Stimulated activated CD8-positive, alpha-beta memory T cell treated with anti-CD3 and anti-CD28 coated beads, Interleukin-12 subunit alpha, Interleukin-12 subunit beta, amount 100 ng/mL, for 24 hours (primary cell): ENCODE results near the gene PPIL6.
"Not testable (repeated sequence)": the region's sequence is repeated elsewhere in the genome, so short reads cannot be mapped to it uniquely, and the experiment has no call there.

Experiments used
- DNase-seq: peaks from one replicate; pipeline ENCODE4 v3.0.0-alpha.2; 2020; ENCODE audit errors: extremely low read depth

PPIL6 gene

GRCh38 chr6:109466212-109466923 lies 25.9 kb upstream of the PPIL6 start:
- no peak for DNase-seq

DNA sequence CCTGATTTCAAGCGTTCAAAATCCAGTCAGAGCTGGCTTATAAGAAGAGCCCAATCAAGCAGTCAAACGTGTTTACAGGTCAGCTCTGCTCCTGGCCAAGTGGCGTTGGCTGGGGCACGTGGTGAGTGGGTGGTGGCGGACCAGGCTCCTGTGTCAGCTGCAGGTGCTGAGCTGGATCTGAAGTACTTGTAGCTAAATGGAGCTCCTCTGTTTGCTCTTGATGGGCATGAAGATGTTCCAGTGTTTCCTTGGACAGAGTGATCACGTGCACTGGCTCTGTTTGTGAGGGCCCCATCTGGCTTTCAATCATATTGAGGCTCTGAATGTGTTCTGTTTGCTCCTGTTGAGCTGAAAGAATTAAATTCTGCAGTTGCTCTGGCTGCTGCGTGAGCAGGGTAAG lies 25.3 kb upstream of the PPIL6 start:
- no peak for DNase-seq

- no peak for DNase-seq
These were observed 21.5 kb upstream of the PPIL6 start for GRCh38 chr6:109461733-109462526.

- DNase-seq: not testable (repeated sequence)
These were observed 20.8 kb upstream of the PPIL6 start for GRCh38 chr6:109461205-109461604.

DNA sequence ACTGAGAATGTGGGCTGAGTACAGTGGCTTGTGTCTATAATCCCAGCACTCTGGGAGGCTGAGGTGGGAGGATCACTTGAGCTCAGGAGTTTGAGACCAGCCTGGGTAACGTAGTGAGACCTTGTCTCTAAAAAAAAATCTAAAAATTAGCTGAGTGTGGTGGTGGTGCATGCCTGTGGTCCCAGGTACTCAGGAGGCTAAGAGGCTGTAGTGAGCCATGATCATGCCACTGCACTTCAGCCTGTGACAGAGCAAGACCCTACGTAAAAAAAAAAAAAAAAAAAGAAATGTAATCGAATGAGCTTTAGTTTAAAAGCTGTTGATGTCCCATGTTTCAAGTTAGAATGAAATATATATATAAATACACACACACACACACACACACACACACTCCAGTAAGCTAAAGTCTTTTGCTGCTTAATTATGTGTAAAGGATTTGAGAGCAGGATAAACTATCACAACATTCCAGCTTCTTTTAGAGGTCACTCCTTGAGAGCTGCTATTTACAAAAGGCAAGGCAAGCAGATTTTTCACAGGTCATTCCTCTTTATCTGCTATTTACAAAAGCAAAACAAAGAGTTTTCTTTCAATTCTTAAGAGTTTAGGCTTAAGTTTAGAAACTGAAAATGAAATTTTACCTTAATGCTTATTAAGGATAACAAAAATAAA lies 19.9 kb upstream of the PPIL6 start:
- no peak for DNase-seq

GRCh38 chr6:109458774-109459531 lies 18.5 kb upstream of the PPIL6 start:
- no peak for DNase-seq

DNA sequence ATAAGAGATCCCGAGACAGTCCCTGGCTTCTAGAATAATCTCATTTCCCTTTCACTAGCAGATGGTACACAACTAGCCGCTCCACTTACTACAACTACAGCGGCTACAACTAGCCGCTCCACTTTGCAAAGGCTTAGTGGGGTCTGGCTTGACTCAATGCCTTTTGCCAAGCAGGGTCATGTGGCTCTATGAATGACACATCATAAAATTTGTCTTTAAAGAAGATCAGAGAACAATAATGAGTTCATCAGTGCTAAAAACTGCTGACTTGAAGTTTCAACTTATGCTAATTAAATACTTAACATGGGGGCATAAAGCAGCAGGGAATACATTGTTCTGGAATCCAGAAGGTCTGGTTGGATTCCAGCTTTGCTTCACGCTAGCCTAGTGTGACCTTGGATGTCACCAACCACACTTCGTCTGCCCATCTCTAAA lies 17.2 kb upstream of the PPIL6 start:
- DNase-seq: no peak

DNA sequence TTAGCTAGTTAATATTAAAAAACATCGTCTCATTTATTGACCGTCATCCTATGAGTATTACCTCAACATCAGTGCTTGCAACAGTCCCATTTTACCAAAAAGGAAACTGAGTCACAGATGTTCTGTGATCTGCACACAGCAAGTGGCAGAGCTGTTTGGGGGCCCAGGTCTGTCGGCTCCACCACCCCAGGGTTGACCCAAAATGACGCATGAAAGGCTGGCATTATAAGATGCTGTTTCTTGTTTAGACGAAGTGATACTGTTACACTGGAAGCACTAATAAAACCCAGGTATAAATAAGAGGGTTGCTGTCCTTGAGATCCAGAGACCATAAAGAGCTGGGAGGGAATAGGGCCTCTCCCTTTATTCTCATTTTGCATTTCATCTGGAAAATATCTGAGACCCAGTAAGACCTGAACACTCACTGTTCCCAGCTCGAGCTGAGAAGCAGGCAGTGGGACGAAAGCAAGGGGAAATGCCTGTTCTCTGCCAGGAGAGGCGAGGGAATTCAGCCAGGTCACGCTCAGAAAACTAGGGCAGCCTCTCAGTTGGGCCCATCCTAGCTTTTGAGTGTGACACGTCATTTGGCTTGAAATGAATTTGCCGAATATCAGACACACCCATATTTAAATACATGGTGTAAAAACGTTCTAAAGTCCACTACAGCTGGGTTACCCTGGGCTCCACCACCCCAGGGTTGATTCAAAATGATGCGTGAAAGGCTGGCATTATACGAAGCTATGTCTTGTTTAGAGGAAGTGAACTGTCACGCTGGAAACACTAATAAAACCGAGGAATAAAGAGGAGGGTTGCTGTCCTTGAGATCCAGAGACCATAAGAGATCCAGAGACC lies 16.5 kb upstream of the PPIL6 start:
- no peak for DNase-seq

GRCh38 chr6:109456111-109456583 lies 15.7 kb upstream of the PPIL6 start:
- DNase-seq: no peak

- DNase-seq: peak; percentile 20
These were observed 15.1 kb upstream of the PPIL6 start, which contains the start of gene MICAL1 for GRCh38 chr6:109455437-109456110. MICAL1 (minus strand) TSS chr6:109455772; CDS start chr6:109454196, 1,576 bp downstream.

- DNase-seq: no peak
These were observed 14.3 kb upstream of the PPIL6 start for GRCh38 chr6:109454496-109455436.

DNA sequence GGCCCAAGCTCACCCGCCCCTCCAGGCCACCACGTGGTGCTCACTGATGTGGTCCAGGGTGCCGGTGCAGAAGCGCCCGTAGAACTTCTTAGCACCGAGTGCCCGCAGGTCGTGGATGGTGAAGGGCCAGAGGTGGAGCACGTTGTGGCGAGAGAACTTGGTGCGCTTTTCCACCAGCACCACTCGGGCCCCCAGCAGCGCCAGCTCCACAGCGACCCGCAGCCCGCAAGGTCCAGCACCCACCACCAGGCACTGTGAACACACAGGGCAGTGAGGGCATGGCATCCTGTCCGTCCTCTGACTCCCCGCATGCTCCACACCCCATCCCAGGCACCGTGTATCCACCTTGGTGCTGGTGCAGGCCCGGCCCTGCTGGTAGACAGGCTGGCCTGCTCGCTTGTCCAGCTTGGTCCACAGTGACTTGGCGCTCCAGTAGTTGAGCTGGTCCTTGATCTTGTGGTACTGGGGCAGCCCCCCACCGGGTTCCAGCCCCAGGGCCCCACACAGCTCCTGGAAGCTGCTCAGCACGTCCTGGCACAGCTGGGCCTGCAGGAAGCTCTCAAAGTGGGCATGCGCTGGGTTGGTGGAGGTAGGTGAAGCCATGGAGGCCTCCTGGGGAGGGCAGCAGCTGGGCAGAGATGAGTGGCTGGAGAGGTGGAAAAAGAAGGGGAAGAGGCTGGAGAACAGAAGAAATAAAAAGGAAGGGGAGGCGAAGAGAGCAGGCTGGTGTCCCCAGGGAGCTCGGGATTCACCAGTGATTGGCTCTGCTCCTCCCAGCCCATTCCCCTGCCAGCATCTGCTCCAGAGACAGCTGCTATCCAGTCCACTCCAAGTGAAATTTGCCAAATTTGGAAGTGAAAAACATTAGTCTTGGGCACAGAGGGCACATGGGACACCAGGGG lies 13.4 kb upstream of the PPIL6 start:
- DNase-seq: no peak

- DNase-seq: no peak
These were observed 12.7 kb upstream of the PPIL6 start for GRCh38 chr6:109453156-109453555.

DNA sequence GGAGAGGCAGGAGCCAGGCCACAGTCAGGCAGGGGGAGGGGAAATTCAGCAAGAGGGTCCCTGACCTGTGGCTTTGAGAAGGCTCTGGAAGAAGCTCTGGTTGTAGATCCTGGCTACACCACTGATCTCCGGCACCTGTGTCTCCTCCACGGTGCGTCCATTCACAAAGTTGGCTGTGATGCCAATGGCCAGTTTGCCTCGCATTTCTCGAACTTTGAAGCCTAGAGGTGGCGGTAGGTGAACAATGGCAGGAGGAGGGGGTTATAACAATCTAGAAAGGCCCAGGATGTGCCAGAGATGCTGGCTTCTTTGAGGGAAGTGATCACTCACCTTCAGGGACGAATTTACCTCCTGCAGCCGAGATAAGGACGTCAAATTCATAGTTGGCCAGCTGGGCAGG lies 11.8 kb upstream of the PPIL6 start:
- no peak for DNase-seq

DNA sequence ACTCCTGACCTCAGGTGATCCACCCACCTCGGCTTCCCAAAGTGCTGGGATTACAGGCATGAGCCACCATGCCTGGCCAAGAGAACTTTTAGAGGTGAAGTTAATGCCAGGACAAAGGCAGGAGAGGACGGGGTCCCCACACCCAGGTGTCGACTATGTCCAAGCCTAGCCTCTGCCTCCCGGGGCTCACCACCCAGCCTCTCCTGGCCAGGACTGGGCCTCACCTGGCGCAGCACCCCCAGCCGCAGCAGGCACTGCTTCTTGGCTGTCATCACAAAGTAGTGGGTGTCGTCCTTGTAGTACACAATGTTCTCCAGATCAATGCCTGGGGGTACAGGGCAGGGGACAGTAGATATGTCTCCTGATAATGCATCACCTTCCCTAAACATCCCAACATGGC lies 10.9 kb upstream of the PPIL6 start:
- no peak for DNase-seq

- no peak for DNase-seq
These were observed 10.4 kb upstream of the PPIL6 start for GRCh38 chr6:109450801-109451200.

DNA sequence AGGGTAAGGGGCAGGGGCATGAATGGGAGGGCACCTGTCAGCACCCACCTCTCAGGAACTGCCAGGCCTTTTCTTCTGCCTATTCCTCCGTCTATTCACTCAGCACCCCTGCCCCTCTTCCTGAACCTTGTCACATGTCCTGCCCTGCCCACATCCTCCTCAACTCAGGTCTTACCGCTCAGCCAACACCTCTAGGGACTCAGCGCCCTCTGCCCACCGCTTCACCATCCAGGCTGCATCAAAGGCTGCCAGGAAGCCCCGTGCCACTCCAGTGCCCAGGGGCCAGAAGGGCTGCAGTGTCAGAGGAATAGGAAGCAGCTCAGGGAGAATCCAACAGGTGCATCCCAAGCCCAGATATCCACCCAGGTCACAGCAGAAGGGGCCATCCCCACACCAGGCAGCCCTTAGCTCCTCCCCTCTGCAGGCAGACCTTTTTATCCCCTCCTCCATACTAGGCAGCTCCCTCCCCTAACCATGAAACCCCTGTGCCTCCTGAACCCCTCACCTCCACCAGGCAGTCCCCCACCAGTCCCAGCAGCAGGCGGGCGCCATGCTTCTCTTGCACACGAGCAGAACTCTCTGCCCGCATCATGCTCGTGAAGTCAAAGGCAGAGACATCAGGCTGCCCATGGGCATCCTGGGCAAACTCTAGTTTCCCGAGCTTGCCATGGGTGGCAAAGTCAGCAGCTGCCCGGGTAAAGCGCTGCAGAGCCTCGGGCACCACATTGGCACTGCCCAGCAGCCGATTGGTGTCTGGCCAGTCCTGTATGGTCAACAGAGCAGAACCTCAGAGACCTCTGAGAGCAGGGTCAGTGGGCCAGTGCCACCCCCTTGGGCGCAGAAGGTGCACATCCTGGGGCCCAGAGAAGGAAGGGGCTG lies 9.6 kb upstream of the PPIL6 start:
- no peak for DNase-seq
